ENCODE measurements around the gene COL9A3.

- no peak for TF ChIP-seq CTCF (IDR thresholded peaks at IDR 0.05)
- TF ChIP-seq, protein P1, sequence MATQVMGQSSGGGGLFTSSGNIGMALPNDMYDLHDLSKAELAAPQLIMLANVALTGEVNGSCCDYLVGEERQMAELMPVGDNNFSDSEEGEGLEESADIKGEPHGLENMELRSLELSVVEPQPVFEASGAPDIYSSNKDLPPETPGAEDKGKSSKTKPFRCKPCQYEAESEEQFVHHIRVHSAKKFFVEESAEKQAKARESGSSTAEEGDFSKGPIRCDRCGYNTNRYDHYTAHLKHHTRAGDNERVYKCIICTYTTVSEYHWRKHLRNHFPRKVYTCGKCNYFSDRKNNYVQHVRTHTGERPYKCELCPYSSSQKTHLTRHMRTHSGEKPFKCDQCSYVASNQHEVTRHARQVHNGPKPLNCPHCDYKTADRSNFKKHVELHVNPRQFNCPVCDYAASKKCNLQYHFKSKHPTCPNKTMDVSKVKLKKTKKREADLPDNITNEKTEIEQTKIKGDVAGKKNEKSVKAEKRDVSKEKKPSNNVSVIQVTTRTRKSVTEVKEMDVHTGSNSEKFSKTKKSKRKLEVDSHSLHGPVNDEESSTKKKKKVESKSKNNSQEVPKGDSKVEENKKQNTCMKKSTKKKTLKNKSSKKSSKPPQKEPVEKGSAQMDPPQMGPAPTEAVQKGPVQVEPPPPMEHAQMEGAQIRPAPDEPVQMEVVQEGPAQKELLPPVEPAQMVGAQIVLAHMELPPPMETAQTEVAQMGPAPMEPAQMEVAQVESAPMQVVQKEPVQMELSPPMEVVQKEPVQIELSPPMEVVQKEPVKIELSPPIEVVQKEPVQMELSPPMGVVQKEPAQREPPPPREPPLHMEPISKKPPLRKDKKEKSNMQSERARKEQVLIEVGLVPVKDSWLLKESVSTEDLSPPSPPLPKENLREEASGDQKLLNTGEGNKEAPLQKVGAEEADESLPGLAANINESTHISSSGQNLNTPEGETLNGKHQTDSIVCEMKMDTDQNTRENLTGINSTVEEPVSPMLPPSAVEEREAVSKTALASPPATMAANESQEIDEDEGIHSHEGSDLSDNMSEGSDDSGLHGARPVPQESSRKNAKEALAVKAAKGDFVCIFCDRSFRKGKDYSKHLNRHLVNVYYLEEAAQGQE (IDR thresholded peaks at IDR 0.05; ENCODE audit: insufficient read depth in 1 of 2, low read depth in 2 of 2, low read length in 1 of 2) = no peak
- TF ChIP-seq SIN3A (IDR thresholded peaks at IDR 0.05; ENCODE audit: borderline replicate concordance, insufficient read depth, low read depth, low read length) = no peak
- no peak for TF ChIP-seq POLR2AphosphoS5 (IDR thresholded peaks at IDR 0.05; ENCODE audit: low read depth, low read length)
Measured at GRCh38 chr20:62776692-62777527, 39.9 kb upstream of the COL9A3 start.
